Pancreas (tissue), 10 donors: Measurements from ENCODE around the gene C6orf132. TPM values are rescaled to one million over a fixed set of nuclear protein-coding genes. Genes with fewer than 3 reads are reported as not detected.
A peak's percentile ranks its signal among the peaks of the same experiment; 100 is the strongest.

Source experiments
- ATAC-seq, 4 donors: fragments of 200-7000 bp; cut with Tn5 transposase; one replicate each; pipeline versions ENCODE4 v1.8.0 to v1.9.1; 2020; ENCODE audit warnings: mild to moderate bottlenecking in 4 of 4, moderate library complexity in 4 of 4
- DNase-seq, 6 donors: peaks; one replicate each; pipeline ENCODE4 v3.0.0-alpha.2; 2020
- FAIRE-seq: peaks from 2 replicates; lab custom pipeline; 2012; peaks lifted over from hg19 to GRCh38; lab: Jason Lieb, UNC
- H3K27ac ChIP-seq, 4 donors: fragments of 200-600 bp; sonication (generic); 1 replicate in 3 of 4; 2 replicates in 1 of 4; pipeline versions ENCODE4 v1.5.0 to v1.8.0; 2020
- H3K27me3 ChIP-seq, 4 donors: fragments of 200-600 bp; one replicate each; pipeline ENCODE4 v1.8.0; 2021
- H3K36me3 ChIP-seq, 3 donors: fragments of 200-600 bp; sonication (generic) in 1 of 3; one replicate each; pipeline versions ENCODE4 v1.5.0 to v1.8.0; 2020 to 2021
- H3K4me1 ChIP-seq, 3 donors: fragments of 200-600 bp; one replicate each; pipeline ENCODE4 v1.8.0; 2021
- H3K4me3 ChIP-seq, 4 donors: fragments of 200-600 bp; sonication (generic) in 2 of 4; one replicate each; pipeline versions ENCODE4 v1.5.0 to v1.8.0; 2020 to 2021
- H3K9me3 ChIP-seq, 4 donors: fragments of 200-600 bp; one replicate each; pipeline ENCODE4 v1.8.0; 2021
- WGBS, 2 donors: extraction: QIAGEN DNeasy Blood & Tissue Kit; methylation state at CpG; one replicate each; pipeline ENCODE4 v1.1.7; 2013; 5-methylcytosine and 5-hydroxymethylcytosine counted together
- intact Hi-C, 3 donors: fragments of 100-400 bp; cut with DNase I; formaldehyde crosslinking; loops; one replicate each; pipeline versions ENCODE4 v1.11.1 to v1.14.2; 2022
- polyA plus RNA-seq, 2 donors: library from polyadenylated mRNA; stranded (reverse); fragments of 200-250 nt; gene quantifications; one replicate each; pipeline ENCODE4 v1.2.3, GENCODE V29; 2013
- total RNA-seq, 6 donors: library from RNA; stranded (reverse); fragmentation: NEBNext Ultra II Directional in 4 of 6; extraction: Animal tissue kit (Norgen Biotek cat#: 25700) in 4 of 6; gene quantifications; one replicate each; pipeline versions ENCODE4 v1.2.1 to v1.2.4, GENCODE V29; 2021 to 2023
- TF ChIP-seq, protein P1 (sequence below), 4 donors: fragments of 200-600 bp; sonication (generic) in 3 of 4; IDR thresholded peaks; one replicate each; pipeline versions ENCODE4 v1.5.0 to v1.8.0; 2021; ENCODE audit warnings: antibody characterized with exemption in 4 of 4
- donor health status: healthy with polysubstance abuse.
- donor health status: DM: no; HTN: no; CAD: no; lungs with moderate emphysema.
- donor health status: DM: no; HTN: no; CAD: no.
- donor health status: control.
- donor health status: control.
- donor health status: Bipolar disorder and iron deficiency.
- donor health status: DM: yes; HTN: yes; CAD: no.
- donor health status: DM: no; HTN: no; CAD: no.
- donor health status: DM: no; HTN: no; CAD: no.
- donor health status: DM: yes; HTN: yes; CAD: no.

C6orf132 gene
- total and polyA plus RNA-seq, 8 donors = 6.1 to 21.6 (median 15.5) TPM

DNA sequence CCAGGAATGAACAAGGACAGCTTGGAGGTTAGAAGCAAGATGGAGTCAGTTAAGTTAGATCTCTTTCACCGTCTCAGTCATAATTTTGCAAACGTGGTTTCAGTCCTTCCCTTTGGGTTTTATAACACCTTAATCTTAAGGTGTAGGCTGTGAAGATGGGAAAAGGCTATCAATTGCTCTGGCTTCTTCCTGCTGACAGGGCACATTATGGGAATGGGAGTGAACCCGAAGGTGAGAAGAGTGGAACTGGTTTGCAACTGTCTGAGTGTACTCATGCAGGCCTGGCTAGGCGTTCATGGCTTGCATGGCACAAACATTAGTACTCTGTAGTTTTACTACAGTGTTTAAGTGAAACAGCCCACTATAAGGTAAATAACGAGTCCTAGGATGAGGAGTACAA is 82.7 kb downstream of the C6orf132 start:
- intact Hi-C loops = no loop called here
- ATAC-seq (no peak), FAIRE-seq (no peak), DNase-seq (no peak)
- Histone ChIP-seq H3K27ac (no peak overlapping the region), H3K4me3 (no peak overlapping the region), H3K27me3 (no peaks in the 10 kb centered on the region), H3K9me3 (no peaks in the 10 kb centered on the region), H3K4me1 (no peaks in the 10 kb centered on the region), H3K36me3 (peaks cover 9 to 70% (median 13%) of the 10 kb centered on the region in 3 donors)
- 91 to 95% methylated on average over 5 of the region's 5 CpGs for WGBS, 2 donors
- TF ChIP-seq, protein P1, sequence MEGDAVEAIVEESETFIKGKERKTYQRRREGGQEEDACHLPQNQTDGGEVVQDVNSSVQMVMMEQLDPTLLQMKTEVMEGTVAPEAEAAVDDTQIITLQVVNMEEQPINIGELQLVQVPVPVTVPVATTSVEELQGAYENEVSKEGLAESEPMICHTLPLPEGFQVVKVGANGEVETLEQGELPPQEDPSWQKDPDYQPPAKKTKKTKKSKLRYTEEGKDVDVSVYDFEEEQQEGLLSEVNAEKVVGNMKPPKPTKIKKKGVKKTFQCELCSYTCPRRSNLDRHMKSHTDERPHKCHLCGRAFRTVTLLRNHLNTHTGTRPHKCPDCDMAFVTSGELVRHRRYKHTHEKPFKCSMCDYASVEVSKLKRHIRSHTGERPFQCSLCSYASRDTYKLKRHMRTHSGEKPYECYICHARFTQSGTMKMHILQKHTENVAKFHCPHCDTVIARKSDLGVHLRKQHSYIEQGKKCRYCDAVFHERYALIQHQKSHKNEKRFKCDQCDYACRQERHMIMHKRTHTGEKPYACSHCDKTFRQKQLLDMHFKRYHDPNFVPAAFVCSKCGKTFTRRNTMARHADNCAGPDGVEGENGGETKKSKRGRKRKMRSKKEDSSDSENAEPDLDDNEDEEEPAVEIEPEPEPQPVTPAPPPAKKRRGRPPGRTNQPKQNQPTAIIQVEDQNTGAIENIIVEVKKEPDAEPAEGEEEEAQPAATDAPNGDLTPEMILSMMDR (IDR thresholded peaks at IDR 0.05) = no peak

DNA sequence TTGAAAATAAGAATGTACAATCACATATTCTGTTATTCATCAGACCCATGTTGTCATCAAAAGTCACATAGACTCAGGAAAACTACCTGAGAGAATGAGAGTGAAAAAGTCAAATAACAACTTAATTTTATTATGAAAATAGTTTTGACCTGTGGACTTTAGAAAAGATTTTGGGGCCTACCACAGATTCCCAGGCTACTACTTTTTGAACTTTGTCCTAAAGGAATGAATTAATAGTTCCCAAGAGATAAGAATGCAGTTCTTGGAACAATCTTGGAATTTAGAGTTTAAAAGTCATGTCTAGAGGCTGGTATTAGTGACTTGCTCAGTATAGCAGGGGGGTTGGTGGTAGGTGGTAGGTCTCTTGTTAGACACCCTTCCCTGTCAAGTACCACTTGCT is 88.8 kb downstream of the C6orf132 start:
- H3K4me1 ChIP-seq = peaks cover 0 to 17% (median 0%) of the 10 kb centered on the region in 3 donors
- peaks cover 9 to 44% (median 13%) of the 10 kb centered on the region in 3 donors for H3K36me3 ChIP-seq
- FAIRE-seq = no peak
- no peak for DNase-seq
- H3K4me3 ChIP-seq = no peak overlapping the region
- intact Hi-C loops = no loop called here
- no peaks in the 10 kb centered on the region for H3K27me3 ChIP-seq
- ATAC-seq = no peak
- no peaks in the 10 kb centered on the region for H3K9me3 ChIP-seq
- TF ChIP-seq, protein P1 (IDR thresholded peaks at IDR 0.05) = no peak
- no peak overlapping the region for H3K27ac ChIP-seq

DNA sequence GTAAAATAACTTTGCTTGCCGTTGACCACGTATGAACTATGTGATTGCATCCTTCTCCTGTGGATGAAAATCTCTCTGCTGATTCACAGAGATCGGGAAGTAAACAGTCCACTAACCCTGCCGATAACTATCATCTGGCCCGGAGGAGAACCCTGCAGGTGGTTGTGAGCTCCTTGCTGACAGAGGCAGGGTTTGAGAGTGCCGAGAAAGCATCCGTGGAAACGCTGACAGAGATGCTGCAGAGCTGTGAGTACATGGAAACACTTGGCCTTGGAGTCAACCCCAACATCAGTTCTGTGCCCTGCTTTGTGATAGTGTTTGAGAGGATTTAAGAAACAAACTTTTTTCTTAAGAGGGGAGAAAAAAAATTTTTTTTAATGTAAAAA is 91.2 kb downstream of the C6orf132 start:
- FAIRE-seq (no peak), DNase-seq (no peak), ATAC-seq (no peak)
- peaks cover 0 to 21% (median 3%) of the 10 kb centered on the region in 3 donors for H3K4me1 ChIP-seq
- no peak overlapping the region for H3K27ac ChIP-seq
- TF ChIP-seq, protein P1 (IDR thresholded peaks at IDR 0.05) = no peak
- H3K4me3 ChIP-seq = peak overlapping the region in 3 of 4 donors; percentile 56 to 64 (median 60)
- WGBS, 2 donors = 9% methylated on average over 8 of the region's 8 CpGs
- no peaks in the 10 kb centered on the region for H3K9me3 ChIP-seq
- H3K36me3 ChIP-seq = peaks cover 2 to 21% (median 6%) of the 10 kb centered on the region in 3 donors
- intact Hi-C loops = no loop called here
- H3K27me3 ChIP-seq = no peaks in the 10 kb centered on the region

Other genes starting within 250 kb of the C6orf132 start
- 1 to 10 TPM in 5 of 6 donors, under 1 TPM in 1; 0.98 to 2.4 (median 1.4) TPM for gene USP49, start 247.2 kb downstream of the C6orf132 start, total RNA-seq
- 1 to 10 TPM; 1.5 TPM for gene USP49, start 247.2 kb downstream of the C6orf132 start, polyA plus RNA-seq
- gene MED20, start 221.5 kb downstream of the C6orf132 start, total RNA-seq = 10 to 100 TPM in 1 of 6 donors, 1 to 10 TPM in 5; 5.8 to 13.1 (median 8.7) TPM
- gene MED20, start 221.5 kb downstream of the C6orf132 start, polyA plus RNA-seq = 1 to 10 TPM; 5.3 to 9.3 TPM
- gene BYSL, start 221.1 kb downstream of the C6orf132 start, total RNA-seq = 10 to 100 TPM in 1 of 6 donors, 1 to 10 TPM in 5; 4.7 to 18.6 (median 8.2) TPM
- gene BYSL, start 221.1 kb downstream of the C6orf132 start, polyA plus RNA-seq = 10 to 100 TPM; 10.2 to 12.8 TPM
- gene CCND3, start 200.8 kb downstream of the C6orf132 start, total RNA-seq = 10 to 100 TPM; 14.2 to 41.3 (median 20.8) TPM
- 10 to 100 TPM; 32.5 to 56.6 TPM for gene CCND3, start 200.8 kb downstream of the C6orf132 start, polyA plus RNA-seq
- 10 to 100 TPM in 3 of 6 donors, 1 to 10 TPM in 3; 7.5 to 16.8 (median 9.8) TPM for gene TAF8, start 92.1 kb downstream of the C6orf132 start, total RNA-seq
- 1 to 10 TPM; 4.8 to 7.8 TPM for gene TAF8, start 92.1 kb downstream of the C6orf132 start, polyA plus RNA-seq
- gene GUCA1A, start 30.7 kb upstream of the C6orf132 start, total RNA-seq = under 1 TPM in 1 of 6 donors, not detected in 5; 0.12 TPM
- not detected for gene GUCA1A, start 30.7 kb upstream of the C6orf132 start, polyA plus RNA-seq
- gene GUCA1B, start 52.3 kb upstream of the C6orf132 start, total RNA-seq = under 1 TPM; 0.22 to 0.93 (median 0.51) TPM
- gene GUCA1B, start 52.3 kb upstream of the C6orf132 start, polyA plus RNA-seq = under 1 TPM; 0.49 to 0.89 TPM
- gene MRPS10, start 75.2 kb upstream of the C6orf132 start, total RNA-seq = 10 to 100 TPM in 4 of 6 donors, 1 to 10 TPM in 2; 7.7 to 12.5 (median 10.8) TPM
- gene MRPS10, start 75.2 kb upstream of the C6orf132 start, polyA plus RNA-seq = 10 to 100 TPM in 1 of 2 donors, 1 to 10 TPM in 1; 6.7 to 12.4 TPM